GM12878 (cell line): ENCODE results near the gene ZNF577. TPM values are rescaled to one million over a fixed set of nuclear protein-coding genes. Genes with fewer than 3 reads are reported as not detected.

Experiments used
- ATAC-seq: fragments of 200-7000 bp; cut with Tn5 transposase; 3 replicates; pipeline ENCODE4 v1.9.1; 2020; ENCODE audit warnings: mild to moderate bottlenecking, moderate library complexity
- BruUV-seq: library from RNA; stranded (reverse); fragments of 400-500 nt; replicated peaks from 2 replicates; lab custom pipeline; 2021; lab: Mats Ljungman, UMichigan
- CTCF ChIA-PET: fragments of 300-600 bp; sonication (Branson Sonifier 250); formaldehyde crosslinking; extraction: SDS; loops from one replicate; lab custom pipeline; 2021; ENCODE audit warnings: inconsistent platforms; lab: Yijun Ruan, JAX
- POLR2A ChIA-PET: fragments of 350-600 bp; formaldehyde crosslinking; extraction: SDS; loops from one replicate; lab custom pipeline; 2021; ENCODE audit warnings: inconsistent platforms; lab: Charles Lee
- RAD21 ChIA-PET: fragments of 300-600 bp; sonication (Branson Sonifier 250); formaldehyde crosslinking; loops from one replicate; lab custom pipeline; 2023; ENCODE audit warnings: antibody characterized with exemption; ENCODE audit not compliant: unreplicated experiment; lab: Charles Lee
- SMC1A ChIA-PET: fragments of 300-600 bp; sonication (Branson Sonifier 250); formaldehyde crosslinking; loops from one replicate; lab custom pipeline; 2023; ENCODE audit not compliant: unreplicated experiment, uncharacterized antibody; lab: Charles Lee
- DNase-seq: peaks from one replicate; pipeline ENCODE4 v3.0.0-alpha.2; 2011; ENCODE audit warnings: low read depth, low spot score
- FAIRE-seq: peaks from 3 replicates; lab custom pipeline; 2011; peaks lifted over from hg19 to GRCh38; lab: Jason Lieb, UNC
- H2AFZ ChIP-seq: 2 replicates; pipeline ENCODE4 v1.6.0; 2011; ENCODE audit warnings: low read depth, low read length, control low read depth; ENCODE audit not compliant: control insufficient read depth
- H3K27ac ChIP-seq: 2 replicates; pipeline ENCODE4 v1.5.1; 2011; ENCODE audit warnings: control low read depth; ENCODE audit not compliant: control insufficient read depth, insufficient read depth
- H3K27me3 ChIP-seq, 2 experiments: replicated peaks in 1 of 2; 2 replicates each; pipeline versions ENCODE4 v1.6.0 to v1.6.1; 2011; ENCODE audit warnings: low read length in 1 of 2; ENCODE audit not compliant: control insufficient read depth in 2 of 2, insufficient read depth in 2 of 2
- H3K36me3 ChIP-seq, 2 experiments: 2 replicates each; pipeline ENCODE4 v1.5.1; 2011; ENCODE audit warnings: low read length in 1 of 2; ENCODE audit not compliant: control insufficient read depth in 2 of 2, insufficient read depth in 2 of 2
- H3K4me1 ChIP-seq: 2 replicates; pipeline ENCODE4 v1.6.1; 2011; ENCODE audit warnings: mild to moderate bottlenecking, low read length, moderate library complexity, mixed read lengths; ENCODE audit not compliant: control insufficient read depth, insufficient read depth
- H3K4me2 ChIP-seq: 2 replicates; pipeline ENCODE4 v1.6.0; 2011; ENCODE audit warnings: control low read depth; ENCODE audit not compliant: control insufficient read depth, insufficient read depth
- H3K4me3 ChIP-seq: fragments of 200-600 bp; sonication (generic); 2 replicates; pipeline ENCODE4 v1.5.1; 2016
- H3K79me2 ChIP-seq: 2 replicates; pipeline ENCODE4 v1.6.0; 2011; ENCODE audit warnings: low read length; ENCODE audit not compliant: control insufficient read depth, insufficient read depth
- H3K9ac ChIP-seq: 2 replicates; pipeline ENCODE4 v1.8.0; 2011; ENCODE audit warnings: low read length, control low read depth, mixed read lengths; ENCODE audit not compliant: control insufficient read depth, insufficient read depth
- H3K9me3 ChIP-seq: replicated peaks from 3 replicates; pipeline ENCODE4 v1.5.1; 2011; ENCODE audit warnings: mild to moderate bottlenecking, low read length; ENCODE audit not compliant: control insufficient read depth, insufficient read depth
- H4K20me1 ChIP-seq: 2 replicates; pipeline ENCODE4 v1.6.0; 2011; ENCODE audit not compliant: control insufficient read depth, insufficient read depth
- ASH2L ChIP-seq: fragments of 300-600, 200-600 bp; sonication (generic); IDR thresholded peaks from 2 replicates; pipeline ENCODE4 v1.6.1; 2017; ENCODE audit warnings: low read depth, mild to moderate bottlenecking, borderline replicate concordance
- BCL11A ChIP-seq: IDR thresholded peaks from 2 replicates; pipeline ENCODE4 v1.6.1; 2011; ENCODE audit warnings: low read depth, low read length
- EZH2 ChIP-seq: IDR thresholded peaks from 2 replicates; pipeline ENCODE4 v1.6.1; 2012; ENCODE audit warnings: low read depth, mild to moderate bottlenecking, control low read depth, inconsistent platforms, low read length, borderline replicate concordance; ENCODE audit not compliant: control insufficient read depth
- NBN ChIP-seq: fragments of 450-650 bp; IDR thresholded peaks from 2 replicates; pipeline ENCODE4 v1.6.1; 2016
- RAD21 ChIP-seq: IDR thresholded peaks from 2 replicates; pipeline ENCODE4 v1.6.1; 2011; ENCODE audit warnings: mild to moderate bottlenecking, low read depth, low read length, moderate library complexity; ENCODE audit not compliant: insufficient read depth
- RCOR1 ChIP-seq: conservative IDR thresholded peaks from 2 replicates; pipeline ENCODE4 v1.6.1; 2012; ENCODE audit warnings: low read depth, low read length, improper control_type of control experiment
- TCF3 ChIP-seq: IDR thresholded peaks from 2 replicates; pipeline ENCODE4 v1.6.1; 2012; ENCODE audit warnings: low read depth, mild to moderate bottlenecking, low read length, borderline replicate concordance; ENCODE audit not compliant: insufficient read depth
- USF2 ChIP-seq: IDR thresholded peaks from 2 replicates; pipeline ENCODE4 v1.6.1; 2011; ENCODE audit warnings: low read depth, low read length, improper control_type of control experiment, borderline replicate concordance
- WRNIP1 ChIP-seq: IDR thresholded peaks from 2 replicates; pipeline ENCODE4 v1.6.1; 2011; ENCODE audit warnings: low read depth, low read length, improper control_type of control experiment, borderline replicate concordance
- WGBS: methylation state at CpG from one replicate; pipeline ENCODE4 v1.1.6; 2016; ENCODE audit warnings: low lambda C conversion rate; ENCODE audit not compliant: insufficient replicate concordance, insufficient coverage; ENCODE audit errors: missing lambda C conversion rate; 5-methylcytosine and 5-hydroxymethylcytosine counted together
- in situ Hi-C: fragments of 300-500 bp; cut with MboI; formaldehyde crosslinking; loops from 9 replicates; pipeline ENCODE4 v1.14.3; 2018; ENCODE audit warnings: mixed read lengths
- intact Hi-C: fragments of 100-400 bp; cut with micrococcal nuclease; formaldehyde crosslinking; loops from one replicate; pipeline ENCODE4 v1.14.2; 2022; ENCODE audit not compliant: unreplicated experiment
- polyA plus RNA-seq, 11 experiments: library from polyadenylated mRNA; depleted of rRNA in 4 of 11; unstranded in 6 of 11; stranded (reverse) in 5 of 11; fragments of >200 nt; fragmentation: Nextera tagmentation in 4 of 11; fragmentation: Illumina TruSeq in 1 of 11; extraction: Ambion mirVana in 4 of 11; extraction: Trizol in 1 of 11; gene quantifications; 1 replicate in 1 of 11; 2 replicates in 10 of 11; pipeline versions ENCODE4 v1.2.1 to v1.2.3, GENCODE V29; 2011 to 2016; ENCODE audit warnings: inconsistent platforms in 2 of 11, missing spikeins in 2 of 11, low read depth in 1 of 11
- total RNA-seq, 4 experiments: library from RNA; depleted of rRNA in 3 of 4; stranded (reverse); fragments of >200 nt in 3 of 4; fragmentation: Illumina TruSeq in 1 of 4; extraction: Trizol in 1 of 4; gene quantifications; 2 replicates each; pipeline versions ENCODE4 v1.2.1 to v1.2.3, GENCODE V29; 2013 to 2021
- TF ChIP-seq, protein P1 (sequence below): fragments of 450-650 bp; IDR thresholded peaks from 2 replicates; pipeline ENCODE4 v1.6.1; 2016; ENCODE audit warnings: mild to moderate bottlenecking
- TF ChIP-seq, protein P2 (sequence below): IDR thresholded peaks from 2 replicates; pipeline ENCODE4 v1.6.1; 2011; ENCODE audit warnings: borderline replicate concordance, low read depth, mild to moderate bottlenecking, moderate library complexity, mixed read lengths, low read length; ENCODE audit not compliant: insufficient read depth; ENCODE audit errors: extremely low read length

ZNF577 gene
- total and polyA plus RNA-seq, 10 of the 15 experiments (the other 5 are each of a cell fraction or from before 2014, with no cell fraction given): 1.0 to 6.1 (median 4.5) TPM

DNA sequence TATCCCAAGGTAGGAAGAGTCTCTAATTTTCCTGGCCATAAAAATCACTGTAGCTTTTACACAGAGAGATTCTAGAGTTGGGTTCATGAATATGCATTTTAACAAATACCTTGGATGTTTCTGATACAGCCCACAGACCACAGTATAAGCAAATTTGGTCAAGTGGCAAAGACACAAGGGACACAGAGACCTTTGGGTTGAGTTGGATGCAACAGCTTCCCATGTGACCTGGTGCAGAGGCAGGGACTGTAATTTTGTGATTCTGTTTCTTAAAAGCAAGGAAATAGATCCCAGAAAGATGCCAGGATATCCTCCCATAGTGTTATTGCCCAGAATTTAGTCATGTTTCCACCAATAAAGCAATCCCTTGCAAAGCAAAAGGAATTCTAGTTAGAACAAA, 65.8 kb downstream of the ZNF577 start:
- RAD21 ChIA-PET: no interaction called here
- BruUV-seq: no TSS peak
- SMC1A ChIA-PET: no interaction called here
- no peak for TF ChIP-seq USF2
- CTCF ChIA-PET: no interaction called here
- in situ Hi-C loops (no loop called here), intact Hi-C loops (no loop called here)
- no peak overlapping the region for H3K9ac ChIP-seq
- peaks cover 3% of the 10 kb centered on the region; the same call in 2 of the 3 replicates for H3K9me3 ChIP-seq
- FAIRE-seq (no peak), ATAC-seq (no peak), DNase-seq (no peak)
- H3K4me1 ChIP-seq: no peaks in the 10 kb centered on the region
- H3K27me3 ChIP-seq: no peaks in the 10 kb centered on the region
- H4K20me1 ChIP-seq: no peaks in the 10 kb centered on the region
- POLR2A ChIA-PET: no interaction called here
- no peak overlapping the region for H3K4me3 ChIP-seq
- H2AFZ ChIP-seq: no peak overlapping the region
- H3K27ac ChIP-seq: no peak overlapping the region
- H3K4me2 ChIP-seq: no peak overlapping the region
- H3K79me2 ChIP-seq: no peaks in the 10 kb centered on the region
- H3K36me3 ChIP-seq: no peaks in the 10 kb centered on the region

DNA sequence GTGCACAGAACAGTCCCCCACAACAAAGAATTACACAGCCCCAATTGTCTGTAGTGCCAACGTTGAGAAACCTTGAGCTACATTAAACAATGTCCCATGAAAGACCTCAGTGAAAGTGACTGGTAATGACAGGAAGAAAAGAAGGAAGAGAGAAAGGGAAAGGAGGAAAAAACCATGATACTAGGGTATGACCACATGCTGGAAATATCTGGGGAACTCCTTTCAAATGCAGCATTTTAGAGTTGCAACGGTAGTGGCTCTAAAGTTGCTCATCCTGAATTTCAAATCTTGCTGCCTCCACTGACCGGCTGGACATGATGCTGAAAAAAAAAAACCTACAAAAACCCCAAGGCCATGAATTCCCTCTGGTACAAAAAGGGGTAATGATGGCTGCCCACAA, 66.3 kb downstream of the ZNF577 start:
- Histone ChIP-seq H4K20me1 (no peaks in the 10 kb centered on the region), H3K27me3 (no peaks in the 10 kb centered on the region), H3K27ac (no peak overlapping the region), H3K9me3 (peaks cover 3% of the 10 kb centered on the region; the same call in 2 of the 3 replicates), H3K9ac (no peak overlapping the region), H3K36me3 (no peaks in the 10 kb centered on the region), H3K4me3 (no peak overlapping the region), H3K4me2 (no peak overlapping the region), H3K4me1 (no peaks in the 10 kb centered on the region), H3K79me2 (no peaks in the 10 kb centered on the region), H2AFZ (no peak overlapping the region)
- FAIRE-seq (no peak), ATAC-seq (no peak), DNase-seq (no peak)
- WGBS: 32% methylated on average over 3 of the region's 3 CpGs
- BruUV-seq: no TSS peak
- intact Hi-C loops (no loop called here), in situ Hi-C loops (no loop called here)
- ChIA-PET CTCF (no interaction called here), RAD21 (no interaction called here), SMC1A (no interaction called here), POLR2A (no interaction called here)
- TF ChIP-seq RAD21: no peak
- TF ChIP-seq TCF3: no peak
- no peak for TF ChIP-seq USF2
- TF ChIP-seq BCL11A: no peak
- no peak for TF ChIP-seq RCOR1
- TF ChIP-seq NBN: no peak
- TF ChIP-seq, protein P1, sequence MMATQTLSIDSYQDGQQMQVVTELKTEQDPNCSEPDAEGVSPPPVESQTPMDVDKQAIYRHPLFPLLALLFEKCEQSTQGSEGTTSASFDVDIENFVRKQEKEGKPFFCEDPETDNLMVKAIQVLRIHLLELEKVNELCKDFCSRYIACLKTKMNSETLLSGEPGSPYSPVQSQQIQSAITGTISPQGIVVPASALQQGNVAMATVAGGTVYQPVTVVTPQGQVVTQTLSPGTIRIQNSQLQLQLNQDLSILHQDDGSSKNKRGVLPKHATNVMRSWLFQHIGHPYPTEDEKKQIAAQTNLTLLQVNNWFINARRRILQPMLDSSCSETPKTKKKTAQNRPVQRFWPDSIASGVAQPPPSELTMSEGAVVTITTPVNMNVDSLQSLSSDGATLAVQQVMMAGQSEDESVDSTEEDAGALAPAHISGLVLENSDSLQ: no peak
- TF ChIP-seq WRNIP1: no peak
- TF ChIP-seq EZH2: no peak
- TF ChIP-seq, protein P2, sequence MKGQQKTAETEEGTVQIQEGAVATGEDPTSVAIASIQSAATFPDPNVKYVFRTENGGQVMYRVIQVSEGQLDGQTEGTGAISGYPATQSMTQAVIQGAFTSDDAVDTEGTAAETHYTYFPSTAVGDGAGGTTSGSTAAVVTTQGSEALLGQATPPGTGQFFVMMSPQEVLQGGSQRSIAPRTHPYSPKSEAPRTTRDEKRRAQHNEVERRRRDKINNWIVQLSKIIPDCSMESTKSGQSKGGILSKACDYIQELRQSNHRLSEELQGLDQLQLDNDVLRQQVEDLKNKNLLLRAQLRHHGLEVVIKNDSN: no peak
- no peak for TF ChIP-seq ASH2L
